ENCODE results near the gene VAC14. TPM values are rescaled to one million over a fixed set of nuclear protein-coding genes. Genes with fewer than 3 reads are reported as not detected.

The VAC14 gene
- total RNA-seq, 1 experiment from 2014 or later, result 37.3 TPM

DNA sequence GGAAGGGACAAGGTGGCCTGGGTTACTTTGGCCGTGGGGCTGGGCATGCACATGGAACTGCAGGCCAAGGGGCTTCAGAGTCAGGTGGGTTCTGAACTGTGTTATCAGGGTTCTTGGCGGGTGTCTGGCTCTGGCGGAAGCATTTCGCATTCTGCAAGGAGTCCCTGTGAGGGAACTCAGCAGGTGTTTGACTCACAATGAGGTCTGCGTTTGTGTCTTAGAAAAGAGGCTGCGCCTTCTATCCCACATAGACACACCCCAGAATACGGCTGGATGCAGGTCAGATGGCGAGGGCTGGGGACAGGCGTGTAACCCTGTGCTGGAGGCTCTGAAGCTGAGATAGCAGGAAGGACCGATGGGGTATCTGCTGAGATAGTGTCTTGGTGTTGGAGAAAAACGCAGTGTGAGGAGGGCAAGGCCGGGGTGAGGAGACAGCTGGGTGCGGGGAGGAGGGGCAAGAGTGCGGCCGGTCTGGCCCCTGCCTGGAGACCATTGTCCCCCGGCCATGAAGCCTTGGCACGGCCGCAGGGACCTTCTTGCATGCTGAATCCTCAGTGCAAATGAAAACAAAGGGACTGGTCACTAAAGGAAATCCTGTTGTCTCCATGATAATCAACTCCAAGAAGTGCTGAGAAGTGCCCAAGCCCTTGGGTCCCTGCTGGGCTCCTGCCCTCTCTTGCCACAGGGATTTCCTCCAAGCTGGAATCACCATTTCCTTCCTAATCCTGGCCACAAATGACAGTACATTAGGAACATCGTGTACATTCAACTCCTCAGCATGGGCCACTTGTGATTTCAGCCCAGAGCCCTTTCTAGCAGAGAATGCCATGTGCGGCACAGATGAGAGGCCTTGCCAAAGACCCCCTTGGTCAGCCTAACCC lies 92.4 kb downstream of the VAC14 start:
- DNase-seq (ENCODE audit: low read depth), result no peak

DNA sequence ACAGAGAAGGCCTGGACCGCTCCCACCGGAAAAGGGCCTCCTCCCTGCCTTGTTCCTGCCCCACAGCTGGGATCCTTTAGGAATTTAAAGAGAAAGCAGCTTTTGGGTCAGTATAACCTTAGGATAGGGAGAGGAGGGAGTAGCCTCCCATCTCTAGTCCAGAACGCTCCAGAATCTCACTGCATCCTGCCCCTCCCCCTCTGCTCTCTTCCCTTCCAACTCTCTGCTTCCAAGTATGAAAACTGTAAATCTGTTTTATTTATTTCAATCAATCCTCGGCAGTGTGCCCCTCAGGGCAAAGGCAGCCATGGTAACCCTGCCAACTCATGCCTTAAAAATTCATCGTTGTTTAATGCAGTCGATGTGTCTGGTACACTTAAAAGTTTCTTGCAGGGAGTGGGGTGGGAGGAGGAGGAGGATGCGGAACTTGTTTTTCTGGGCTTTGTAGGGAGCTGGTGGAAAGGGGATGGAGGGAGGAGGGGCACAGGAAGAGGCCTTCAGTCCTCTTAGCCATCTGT lies 94.0 kb downstream of the VAC14 start:
- peak; percentile 51 for DNase-seq (ENCODE audit: low read depth)

DNA sequence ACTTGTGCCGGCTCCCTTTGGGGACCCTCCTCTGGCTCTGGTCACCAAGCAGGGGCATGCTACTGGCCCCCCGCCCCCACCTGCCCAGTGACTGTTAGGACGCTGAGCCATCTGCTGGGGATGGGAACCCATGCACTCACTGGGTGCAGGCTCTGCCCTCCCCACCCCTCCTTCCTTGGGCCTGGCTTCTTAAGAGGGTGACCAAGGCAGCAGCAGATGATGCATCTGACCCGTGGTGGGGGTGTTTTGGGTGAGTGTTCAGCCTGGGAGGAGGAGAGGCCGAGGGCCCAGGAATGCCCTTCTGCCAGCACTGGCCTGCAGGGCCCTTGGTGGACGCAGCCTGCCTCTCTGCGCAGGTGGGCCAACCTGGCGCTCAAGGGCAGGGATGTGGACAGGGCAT lies 95.9 kb downstream of the VAC14 start:
- DNase-seq (ENCODE audit: low read depth), result no peak

DNA sequence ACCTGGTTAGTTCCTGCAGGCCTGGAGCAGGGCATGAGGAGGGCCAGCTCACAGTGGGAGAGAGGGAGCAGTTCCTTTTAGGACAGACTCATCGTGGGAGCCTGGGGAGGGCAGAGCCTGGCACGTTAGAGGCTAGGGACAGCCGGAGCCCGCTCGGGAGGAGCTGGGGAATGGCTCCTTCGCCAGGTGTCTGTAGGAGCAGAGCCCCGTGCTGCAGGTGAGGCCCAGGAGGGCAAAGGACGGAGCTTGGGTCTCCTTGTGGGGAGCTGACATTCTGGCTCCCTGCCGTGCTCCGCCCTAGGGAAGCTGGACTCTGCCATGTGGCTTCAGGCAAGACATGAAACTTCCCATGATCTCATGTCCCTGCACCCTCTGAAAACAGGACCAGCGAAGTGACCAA lies 96.4 kb downstream of the VAC14 start:
- DNase-seq (ENCODE audit: low read depth), result no peak

DNA sequence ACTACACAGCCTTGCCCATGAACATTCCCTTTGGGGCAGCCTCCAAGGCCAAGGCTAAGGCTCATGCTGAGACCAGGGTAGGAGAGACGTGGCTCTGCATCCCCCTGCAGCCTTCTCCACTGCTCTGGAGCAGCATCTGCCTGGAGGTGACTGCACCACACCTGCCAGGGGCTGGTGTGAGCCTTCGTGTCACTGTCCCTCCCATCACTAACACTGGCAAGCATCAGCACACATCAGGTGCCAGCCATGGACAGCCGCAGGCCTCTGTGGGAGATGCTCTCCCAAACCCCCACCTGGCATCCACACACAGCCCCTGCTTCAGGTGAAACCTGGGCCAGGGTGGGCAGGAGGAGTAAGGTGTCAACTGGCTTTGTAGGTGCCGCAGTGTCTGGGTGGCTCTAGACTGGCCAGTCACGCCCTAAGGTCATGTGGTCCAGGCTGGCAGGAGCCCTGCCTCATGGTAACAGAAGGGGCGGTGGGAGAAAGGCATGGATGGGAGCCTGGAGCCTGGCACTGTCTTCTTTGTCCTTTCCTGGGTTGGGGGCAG lies 97.0 kb downstream of the VAC14 start:
- no peak for DNase-seq (ENCODE audit: low read depth)

DNA sequence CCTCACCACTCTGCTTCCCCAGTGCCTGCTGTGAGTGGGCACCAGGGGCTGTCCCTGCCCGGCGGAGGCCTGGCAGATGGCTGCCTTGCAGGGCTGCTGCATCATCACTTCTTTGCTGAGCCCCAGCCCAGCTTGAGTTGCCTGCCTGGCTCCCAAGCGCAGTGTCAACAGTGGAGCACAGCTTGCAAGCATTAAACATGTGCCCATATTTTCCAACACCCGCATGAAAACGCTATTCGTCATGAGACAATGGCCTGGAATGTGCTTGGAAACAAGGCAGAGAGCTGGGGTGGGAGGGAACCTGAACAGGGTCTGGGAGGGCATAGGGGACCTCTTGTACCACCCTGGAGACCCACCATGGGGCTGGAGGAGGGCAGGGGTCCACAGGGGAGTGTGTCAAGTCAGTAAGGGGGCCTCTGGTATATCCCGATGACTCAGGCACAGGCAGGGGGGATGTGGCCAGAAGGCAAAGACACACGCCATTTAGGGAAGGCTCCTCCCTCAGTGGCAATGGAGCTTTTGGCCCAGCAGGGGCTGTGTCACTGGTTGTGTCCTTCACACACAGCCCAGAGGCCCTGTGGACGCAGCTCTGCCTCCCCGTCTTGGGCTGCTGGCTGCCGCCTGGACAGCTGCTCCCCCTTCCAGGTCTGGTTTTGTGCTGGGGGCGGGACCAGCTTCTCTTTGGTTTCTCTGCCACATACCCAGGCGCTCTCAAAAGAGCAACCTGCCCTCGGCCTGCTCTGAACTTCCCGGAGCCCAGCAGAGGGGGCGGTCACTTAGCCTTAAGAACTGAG lies 97.7 kb downstream of the VAC14 start:
- DNase-seq (ENCODE audit: low read depth), result peak; percentile 75

DNA sequence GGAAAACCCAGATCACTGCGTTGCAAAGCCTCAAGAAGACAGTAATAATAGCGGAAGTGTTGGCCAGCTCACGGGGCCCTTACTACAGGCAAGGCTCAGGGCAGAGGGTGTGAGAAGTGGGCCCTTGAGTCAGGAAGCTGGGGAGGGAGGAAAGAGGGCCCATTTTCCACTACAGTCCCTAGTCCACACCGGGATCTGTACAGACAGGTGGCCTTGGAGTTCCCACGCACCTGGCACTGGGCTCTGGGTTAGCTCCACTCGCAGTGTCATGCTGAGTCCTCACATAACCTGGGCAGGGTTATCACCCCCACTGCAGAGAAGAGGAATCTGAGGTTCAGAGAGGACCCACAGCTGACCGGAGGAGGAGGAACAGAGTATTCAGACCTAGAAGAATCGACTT lies 98.3 kb downstream of the VAC14 start:
- DNase-seq (ENCODE audit: low read depth), result no peak

DNA sequence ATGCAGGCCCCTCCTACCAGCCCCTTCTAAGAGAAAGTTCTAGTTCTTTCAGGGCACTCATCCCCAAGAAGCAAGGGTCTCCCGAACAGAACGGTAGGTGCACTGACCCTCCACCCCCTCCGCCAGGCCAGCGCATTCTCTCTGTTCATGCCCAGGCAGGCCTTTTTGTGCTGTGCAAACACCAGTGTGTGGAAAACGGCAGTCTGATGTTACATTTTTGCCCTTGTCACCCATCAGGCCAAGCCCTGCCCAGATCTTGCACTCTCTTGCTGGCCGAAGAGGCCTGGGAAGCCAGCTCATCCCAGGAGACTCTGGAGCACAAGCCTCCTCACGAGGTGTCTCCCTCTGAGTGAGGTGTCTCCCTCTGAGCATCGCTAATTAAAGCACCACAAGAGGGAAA lies 99.0 kb downstream of the VAC14 start:
- DNase-seq (ENCODE audit: low read depth), result no peak

DNA sequence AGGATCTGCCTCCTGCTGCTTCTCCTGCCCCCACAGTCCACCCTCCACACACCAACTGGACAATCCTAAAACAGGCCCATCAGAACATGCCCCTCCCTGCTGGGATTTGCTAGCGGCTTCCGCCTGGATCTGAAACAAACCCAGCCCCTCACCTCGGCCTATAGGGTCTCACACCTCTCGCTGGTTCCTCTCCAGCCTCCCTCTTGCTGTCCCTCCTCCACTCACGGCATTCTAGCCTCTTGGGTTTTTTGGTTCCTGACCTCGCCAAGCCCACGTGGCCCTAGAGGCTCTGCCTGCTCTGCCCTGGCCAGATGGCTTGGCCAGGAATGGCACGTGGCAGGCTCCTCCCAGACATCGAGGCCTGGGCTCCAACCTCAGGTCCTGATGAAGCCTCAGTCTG lies 99.4 kb downstream of the VAC14 start:
- no peak for DNase-seq (ENCODE audit: low read depth)

DNA sequence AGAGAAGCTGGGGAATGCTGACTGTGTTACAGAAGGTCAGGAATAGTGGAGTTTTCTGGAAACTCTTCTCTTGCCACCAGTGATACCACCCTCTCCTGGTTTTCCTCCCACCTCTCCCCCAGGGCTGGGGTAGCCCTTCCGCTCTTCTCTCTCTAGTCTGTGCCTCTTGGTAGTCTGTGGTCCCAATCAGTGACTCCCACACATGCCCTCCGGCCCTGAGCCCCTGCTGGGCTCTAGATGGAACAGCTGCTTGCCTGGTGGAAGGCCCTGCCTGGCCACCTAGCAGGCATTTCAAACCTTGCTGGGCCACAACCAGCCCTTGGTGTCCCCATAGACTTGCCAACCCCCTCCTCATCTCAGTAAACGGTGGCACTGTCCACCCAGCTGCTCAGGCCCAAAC lies 99.9 kb downstream of the VAC14 start:
- DNase-seq (ENCODE audit: low read depth), result no peak

DNA sequence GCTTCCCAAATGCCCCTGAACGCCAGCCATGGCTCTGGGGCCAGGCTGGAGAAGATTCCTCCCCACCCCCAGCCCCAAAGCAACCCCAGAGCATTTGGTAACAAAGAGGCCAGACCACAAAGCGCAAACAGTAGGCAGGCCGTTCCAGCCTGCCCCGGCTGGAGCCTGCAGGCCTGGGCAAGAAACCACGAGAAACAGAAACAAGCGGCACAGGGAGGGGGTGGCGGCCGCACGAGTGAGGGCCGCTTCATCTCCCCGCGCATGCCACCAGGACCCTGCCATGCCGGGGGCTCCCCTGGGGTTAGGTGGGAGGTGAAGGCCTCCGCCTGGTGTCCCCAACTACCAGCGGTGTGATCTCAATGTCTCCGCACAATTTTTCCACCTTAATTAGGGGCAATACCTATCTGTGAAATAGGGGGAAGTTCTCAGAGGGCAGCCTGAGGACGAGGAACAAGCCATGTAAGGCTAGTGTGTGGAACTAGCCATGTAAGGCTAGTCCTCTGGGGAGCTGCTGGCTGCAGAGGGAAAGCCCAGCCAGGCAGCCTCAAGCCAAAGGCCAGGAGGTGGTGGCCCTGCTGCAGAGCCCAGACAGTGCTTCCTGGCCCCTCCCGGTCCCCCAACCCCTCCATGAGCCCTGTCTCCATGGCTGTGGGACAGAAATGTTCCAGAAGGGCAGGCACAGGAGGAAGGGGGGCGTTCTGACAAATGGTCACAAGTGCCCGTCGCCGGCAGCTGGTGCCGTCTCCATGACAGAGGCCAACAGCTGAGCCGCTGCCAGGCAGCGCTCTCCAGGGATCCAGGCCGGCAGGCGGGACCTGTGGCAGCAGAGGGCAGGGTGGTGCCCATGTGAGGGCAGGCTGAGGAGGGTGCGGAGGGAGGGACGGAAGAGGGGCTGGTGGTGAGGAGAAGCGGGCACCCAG lies 100.6 kb downstream of the VAC14 start:
- DNase-seq (ENCODE audit: low read depth), result no peak

DNA sequence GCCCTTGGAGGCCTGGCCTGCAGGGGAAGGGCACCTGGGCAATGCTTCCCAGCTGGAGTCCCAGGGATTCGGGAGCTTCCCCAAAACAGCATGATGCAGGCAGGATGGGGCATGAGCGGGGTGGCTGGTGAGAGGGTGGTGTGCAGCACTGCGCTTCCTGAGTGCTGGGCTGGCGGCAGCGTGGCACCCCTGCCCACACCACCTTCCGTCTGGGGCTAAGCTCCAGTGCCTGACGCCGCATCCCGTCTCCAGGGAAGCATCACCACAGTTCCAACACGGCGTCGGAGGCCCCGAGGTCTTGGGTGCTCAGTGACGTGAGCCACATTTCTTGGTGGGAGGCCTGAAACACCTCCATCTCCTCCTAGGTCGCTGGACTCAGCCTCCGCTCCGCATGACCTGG lies 101.3 kb downstream of the VAC14 start:
- DNase-seq (ENCODE audit: low read depth), result no peak

DNA sequence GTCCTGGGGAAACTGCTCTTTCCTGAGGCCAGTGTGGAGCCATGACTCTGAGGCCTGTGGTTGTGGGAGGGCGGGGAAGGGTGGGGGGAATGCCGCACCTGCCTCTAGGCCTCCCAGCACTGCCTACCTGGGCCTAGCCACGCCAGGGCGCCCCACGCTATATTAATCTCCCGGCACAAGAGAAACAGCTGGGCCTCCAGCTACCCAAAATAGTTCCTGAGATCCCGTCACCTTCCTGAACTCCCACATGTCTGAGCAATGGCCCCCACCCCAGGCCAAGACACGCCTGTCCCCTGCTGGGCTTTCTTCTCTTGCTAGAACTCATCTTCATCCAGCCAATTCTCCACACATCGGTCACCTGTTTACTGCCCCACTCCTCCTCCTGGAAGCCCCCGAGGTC lies 102.1 kb downstream of the VAC14 start:
- no peak for DNase-seq (ENCODE audit: low read depth)

DNA sequence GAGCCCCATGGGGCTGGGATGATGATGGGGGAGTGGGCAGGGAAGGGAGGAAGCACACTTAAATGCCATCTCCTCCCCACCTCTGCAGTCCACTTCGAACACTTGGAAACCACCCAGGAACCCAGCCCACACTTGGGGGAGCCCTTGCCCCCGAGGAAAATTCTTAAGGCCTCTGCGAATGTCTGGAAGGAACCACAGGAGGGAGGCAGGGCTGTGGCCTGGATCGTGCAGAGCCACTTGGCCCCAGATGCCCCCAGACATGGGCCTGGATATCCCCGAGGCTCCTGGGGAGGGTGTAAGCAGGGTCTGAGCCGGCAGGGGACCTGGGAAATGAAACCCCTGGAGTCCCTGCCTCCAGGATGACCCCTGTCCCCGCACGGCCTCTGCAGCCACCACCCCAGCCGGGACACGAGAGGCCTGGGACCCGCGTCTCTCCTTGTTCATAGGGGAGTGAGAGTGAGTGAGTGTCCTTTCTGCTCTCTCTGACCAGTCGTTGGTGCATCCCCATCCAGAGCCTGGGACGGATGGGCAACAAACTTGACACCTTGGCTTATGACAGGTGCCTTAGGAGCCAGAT lies 103.3 kb downstream of the VAC14 start:
- no peak for DNase-seq (ENCODE audit: low read depth)

DNA sequence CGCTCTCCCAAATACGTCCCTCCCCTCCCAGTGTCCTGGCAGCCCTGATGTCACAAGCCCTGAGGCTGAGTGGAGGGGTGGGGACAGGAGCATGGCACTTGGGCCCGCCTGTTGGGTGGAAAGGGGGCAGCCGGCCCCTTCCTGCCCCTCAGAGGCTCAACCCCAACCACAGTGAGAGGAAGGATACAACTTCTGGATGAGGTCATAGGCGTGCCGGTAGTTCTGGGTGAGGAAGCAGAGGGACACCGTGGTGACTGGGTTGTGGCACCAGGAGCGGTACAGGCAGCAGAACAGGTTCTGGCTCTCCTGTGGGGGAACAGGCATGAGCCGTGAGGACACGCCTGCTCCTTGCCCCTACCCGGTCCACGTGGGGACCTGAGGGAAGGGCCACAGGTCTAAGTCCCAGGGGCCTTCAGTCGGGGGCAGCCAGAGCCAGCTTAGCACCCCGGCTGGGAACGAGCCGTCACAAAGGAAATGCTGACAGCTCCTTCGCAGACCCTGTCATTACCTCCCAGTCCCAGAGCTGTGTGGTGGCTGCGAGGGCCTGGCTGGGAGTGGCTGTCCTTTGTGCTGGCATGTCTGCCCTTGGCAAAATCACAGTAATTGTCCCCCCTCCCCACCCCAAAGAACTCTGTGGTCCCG lies 103.9 kb downstream of the VAC14 start:
- DNase-seq (ENCODE audit: low read depth), result no peak

DNA sequence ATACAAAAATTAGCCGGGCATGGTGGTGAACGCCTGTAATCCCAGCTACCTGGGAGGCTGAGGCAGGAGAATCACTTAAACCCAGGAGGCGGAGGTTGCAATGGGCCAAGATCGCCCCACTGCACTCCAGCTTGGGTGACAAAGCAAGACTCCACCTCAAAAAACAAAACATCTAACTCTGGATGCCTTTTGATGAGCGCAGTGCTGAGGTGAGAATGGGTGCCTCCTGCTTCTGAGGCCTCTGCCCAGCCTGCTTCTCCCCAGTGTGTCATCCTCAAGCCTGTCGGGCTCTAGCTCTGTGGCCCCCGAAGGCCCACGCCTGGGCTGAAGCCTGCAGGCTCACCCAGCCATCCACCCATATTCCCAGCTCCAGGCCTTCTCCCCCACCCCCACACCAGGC lies 104.6 kb downstream of the VAC14 start:
- DNase-seq (ENCODE audit: low read depth), result no peak

DNA sequence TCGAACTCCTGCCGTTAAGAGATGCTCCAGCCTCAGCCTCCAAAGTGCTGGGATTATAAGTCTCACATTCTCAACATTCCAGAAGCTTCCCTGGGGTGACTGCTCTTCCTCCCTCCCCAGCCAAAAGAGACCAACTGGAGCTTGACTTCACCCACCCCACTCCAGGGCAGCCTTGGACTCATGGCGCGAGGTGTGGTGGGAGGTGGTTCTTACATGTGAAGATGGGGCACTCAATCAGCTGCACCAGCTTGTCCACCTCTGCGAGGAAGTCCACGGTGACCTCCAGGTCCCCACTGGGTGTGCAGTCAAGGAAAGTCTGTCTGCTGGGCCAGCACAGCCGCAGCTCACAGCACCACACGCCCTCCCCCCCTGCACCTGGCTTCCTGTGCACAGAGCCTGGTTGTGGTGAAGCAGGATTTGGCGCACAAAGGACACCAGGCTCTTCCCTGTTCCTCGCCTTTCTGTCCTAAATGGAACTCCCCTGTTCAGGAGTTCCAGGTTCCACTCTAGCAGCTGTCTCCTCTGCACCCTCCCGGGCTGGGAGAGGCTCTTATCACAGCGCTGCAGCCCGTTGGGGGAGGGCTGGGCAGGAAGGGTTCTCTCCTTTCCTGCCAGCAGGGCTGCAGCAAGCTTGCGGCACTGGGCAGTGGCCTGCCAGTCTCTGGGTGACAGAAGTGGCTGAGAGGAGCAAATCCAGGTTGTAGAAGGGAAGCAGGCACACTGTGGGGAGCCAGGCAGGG lies 105.5 kb downstream of the VAC14 start:
- DNase-seq (ENCODE audit: low read depth), result no peak

DNA sequence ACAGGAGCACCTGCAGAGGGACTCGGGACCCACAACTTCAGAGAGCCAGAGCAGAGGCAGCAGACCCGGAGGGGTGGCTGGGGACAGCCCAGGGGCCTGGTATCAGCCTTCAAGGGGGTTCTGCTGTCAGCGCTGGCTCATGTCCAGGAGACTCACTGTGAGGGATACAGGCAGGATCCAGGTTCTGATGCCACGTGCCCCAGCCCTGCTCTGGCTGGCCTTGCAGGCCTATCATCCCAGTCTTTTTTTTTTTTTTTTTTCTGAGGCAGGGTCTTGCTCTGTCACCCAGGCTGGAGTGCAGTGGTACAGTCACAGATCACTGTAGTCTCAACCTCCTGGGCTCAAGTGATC lies 106.1 kb downstream of the VAC14 start:
- peak; percentile 37 for DNase-seq (ENCODE audit: low read depth)

DNA sequence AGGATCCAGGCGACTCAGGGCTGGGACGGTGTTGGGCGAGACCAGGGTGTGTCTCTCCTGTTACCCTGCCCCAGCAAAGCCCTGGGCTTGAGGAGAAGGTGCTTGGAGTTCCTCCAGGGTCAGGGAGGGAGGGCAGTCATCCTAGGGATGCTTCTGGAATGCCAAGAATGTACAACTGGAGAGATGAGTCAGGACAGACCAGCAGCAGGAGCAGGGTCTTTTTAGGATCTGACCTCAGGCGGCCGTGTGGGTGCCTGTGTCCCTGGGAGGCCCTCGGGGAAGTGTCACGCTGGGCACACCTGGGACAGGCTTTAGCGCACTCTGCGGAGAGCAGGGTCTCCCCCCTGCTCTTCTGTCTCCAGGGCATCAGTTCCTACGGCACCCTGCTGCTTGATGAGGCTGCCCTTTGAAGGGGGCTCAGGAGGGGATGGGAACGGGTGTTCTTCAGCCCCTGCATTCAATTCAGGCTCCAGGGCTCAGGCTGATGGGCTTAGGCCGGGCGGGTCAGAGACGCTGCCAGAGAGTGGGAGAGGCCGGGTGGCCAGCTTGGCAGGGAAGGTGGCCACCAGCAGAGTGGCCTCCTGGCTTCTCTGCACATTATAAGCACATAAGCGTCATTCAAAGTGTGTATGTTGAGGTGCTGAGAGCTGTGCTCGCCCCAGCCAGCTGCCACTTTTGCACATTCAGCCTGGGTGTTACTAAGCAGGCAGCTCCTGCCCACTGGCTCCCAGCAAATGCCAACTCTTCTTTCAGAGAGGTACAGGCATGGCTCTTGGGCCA lies 106.7 kb downstream of the VAC14 start:
- DNase-seq (ENCODE audit: low read depth), result peak; percentile 77

Data from Daoy (cell line).